ENCODE results near the gene USP34. TPM values are rescaled to one million over a fixed set of nuclear protein-coding genes. Genes with fewer than 3 reads are reported as not detected.

The USP34 gene
- total and polyA plus RNA-seq, 2 of the 8 experiments (the other 6 are each of a cell fraction or from before 2014, with no cell fraction given): 56.7 to 91.7 TPM

DNA sequence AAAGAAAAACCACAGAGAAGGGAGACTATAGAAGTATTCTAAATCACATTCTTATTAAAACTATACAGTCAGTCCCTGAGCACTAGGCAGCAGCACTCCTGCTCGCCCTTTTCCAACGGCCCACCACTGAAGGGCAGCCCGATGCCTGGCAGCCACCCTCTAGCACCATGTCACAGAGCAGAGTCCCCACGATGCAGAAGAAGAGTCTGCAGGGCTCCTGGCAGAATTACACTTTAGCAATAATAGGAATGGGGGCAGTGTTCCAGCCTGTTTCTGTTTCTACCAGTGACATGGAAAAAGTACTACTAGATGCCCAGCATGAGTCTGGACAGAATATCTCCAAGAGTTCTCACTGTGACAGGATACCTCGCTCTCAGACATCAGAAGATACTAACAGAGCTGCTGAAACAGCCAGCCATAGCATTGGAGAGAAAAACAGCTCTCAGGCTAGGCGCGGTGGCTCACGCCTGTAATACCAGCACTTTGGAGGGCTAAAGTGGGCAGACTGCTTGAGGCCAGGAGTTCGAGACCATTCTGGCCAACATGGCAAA, 221.3 kb downstream of the USP34 start:
- no peak overlapping the region for H3K14ac ChIP-seq (ENCODE audit: insufficient read length)
- DNase-seq (ENCODE audit: low read depth in 1 of 2, low spot score in 2 of 2): no peak
- H2BK5ac ChIP-seq (ENCODE audit: low read depth, low read length): no peak overlapping the region
- H2AFZ ChIP-seq (ENCODE audit: low read length): no peak overlapping the region
- no peak overlapping the region for H4K5ac ChIP-seq (ENCODE audit: insufficient read length, low read depth, low read length)
- H3K4me2 ChIP-seq (ENCODE audit: insufficient read depth in 1 of 2, low read depth in 2 of 2, low read length in 2 of 2): no peak overlapping the region
- H2BK120ac ChIP-seq (replicated peaks; ENCODE audit: low read depth, low read length): no peak overlapping the region
- H4K8ac ChIP-seq (ENCODE audit: extremely low read depth, insufficient read depth, low read length): no peak overlapping the region
- H3K4me1 ChIP-seq (replicated peaks in 1 of 4; ENCODE audit: control insufficient read depth in 3 of 4, insufficient read depth in 4 of 4, low read length in 3 of 4): no peaks in the 10 kb centered on the region
- H3K4me3 ChIP-seq (ENCODE audit: extremely low read depth in 1 of 4, insufficient read depth in 2 of 4, low read depth in 3 of 4, low read length in 4 of 4): no peak overlapping the region
- H2BK20ac ChIP-seq (ENCODE audit: low read length): no peak overlapping the region
- no peaks in the 10 kb centered on the region for H3K79me2 ChIP-seq (ENCODE audit: control insufficient read depth in 1 of 2, insufficient read depth in 2 of 2, low read length in 2 of 2)
- H4K20me1 ChIP-seq (replicated peaks in 1 of 2; ENCODE audit: control insufficient read depth in 1 of 2, insufficient read depth in 2 of 2, low read length in 2 of 2): no peaks in the 10 kb centered on the region
- H3K23me2 ChIP-seq (ENCODE audit: low read depth, low read length): no peaks in the 10 kb centered on the region
- no peak overlapping the region for H3K23ac ChIP-seq (ENCODE audit: insufficient read length)
- no peak overlapping the region for H3K18ac ChIP-seq (ENCODE audit: extremely low read depth, low read length)
- H3K27ac ChIP-seq (ENCODE audit: low read depth, low read length): no peak overlapping the region
- no peak overlapping the region for H2BK12ac ChIP-seq (ENCODE audit: low read depth, low read length)
- H4K91ac ChIP-seq (replicated peaks; ENCODE audit: insufficient read length, low read length): no peak overlapping the region
- WGBS, 2 experiments (ENCODE audit: extremely low coverage in 1 of 2, insufficient coverage in 1 of 2, insufficient read length in 1 of 2, insufficient replicate concordance in 2 of 2, low coverage in 1 of 2, low lambda C conversion rate in 2 of 2, missing lambda C conversion rate in 1 of 2): 87% methylated on average over 9 of the region's 9 CpGs; no CpG with 5 or more reads in 1 of the 2 experiments
- H2BK15ac ChIP-seq (ENCODE audit: low read length): no peak overlapping the region
- POLR2A ChIA-PET (ENCODE audit: partially characterized antibody): interaction anchor here (0.7 kb wide), 1 partner anchor 544 kb away, joined by 3 read pairs; no protein-coding TSS in a partner anchor
- H3K27me3 ChIP-seq (replicated peaks in 1 of 4; ENCODE audit: control insufficient read depth in 3 of 4, extremely low read depth in 1 of 4, insufficient read depth in 3 of 4, low read length in 3 of 4): no peaks in the 10 kb centered on the region
- H3K79me1 ChIP-seq (ENCODE audit: low read depth, low read length): no peaks in the 10 kb centered on the region
- CTCF ChIA-PET (ENCODE audit: partially characterized antibody): no interaction called here
- H3K4ac ChIP-seq (replicated peaks; ENCODE audit: insufficient read length, low read depth, low read length): no peak overlapping the region
- no peak overlapping the region for H3K56ac ChIP-seq (replicated peaks; ENCODE audit: insufficient read length, low read depth, low read length)
- peaks cover 0 to 46% (median 13%) of the 10 kb centered on the region in 4 experiments; a peak in 3 of 8 replicates for H3K36me3 ChIP-seq (ENCODE audit: control insufficient read depth in 2 of 4, insufficient read depth in 4 of 4, low read length in 3 of 4)
- no peaks in the 10 kb centered on the region for H3K9me3 ChIP-seq (ENCODE audit: insufficient read depth in 2 of 2, low read depth in 1 of 2, low read length in 1 of 2)
- no peak for FAIRE-seq
- TF ChIP-seq GABPA (IDR thresholded peaks at IDR 0.05; ENCODE audit: borderline replicate concordance, insufficient read depth, low read length) (no peak), FOSL1 (IDR thresholded peaks at IDR 0.05; ENCODE audit: insufficient read depth, low read depth, low read length) (no peak), CREB1 (IDR thresholded peaks at IDR 0.05) (no peak), TCF12 (IDR thresholded peaks at IDR 0.05; ENCODE audit: low read depth, low read length) (no peak), ZNF274 (IDR thresholded peaks at IDR 0.05; ENCODE audit: borderline replicate concordance, extremely low read depth, low read length) (no peak), TBP (IDR thresholded peaks at IDR 0.05; ENCODE audit: low read depth, low read length) (no peak), TAF7 (optimal IDR thresholded peaks at IDR 0.05; ENCODE audit: borderline replicate concordance, low read depth, low read length) (no peak), TEAD4 (IDR thresholded peaks at IDR 0.05; ENCODE audit: low read depth, low read length) (no peak)
- no peak overlapping the region for H2AK5ac ChIP-seq (ENCODE audit: low read depth, low read length)
- no peak overlapping the region for H3K9ac ChIP-seq (replicated peaks in 1 of 4; ENCODE audit: extremely low read depth in 1 of 4, low read depth in 3 of 4, low read length in 3 of 4)

All from H1 (cell line).